C4-2B (cell line): Measurements from ENCODE around the gene LRP1B.

Source experiments
- H3K27ac ChIP-seq: fragments of 450-650 bp; 2 replicates; pipeline ENCODE4 v1.5.1; 2017
- CTCF ChIP-seq: fragments of 450-650 bp; conservative IDR thresholded peaks from 2 replicates; pipeline ENCODE4 v1.5.1; 2017; ENCODE audit warnings: mild to moderate bottlenecking
- ZFX ChIP-seq: fragments of 450-650 bp; IDR thresholded peaks from 2 replicates; pipeline ENCODE4 v1.6.1; 2017

The LRP1B gene

GRCh38 chr2:142136571-142136970, 5.8 kb upstream of the LRP1B start:
- no peak for TF ChIP-seq CTCF
- no peak for TF ChIP-seq ZFX
- H3K27ac ChIP-seq, result no peak overlapping the region

DNA sequence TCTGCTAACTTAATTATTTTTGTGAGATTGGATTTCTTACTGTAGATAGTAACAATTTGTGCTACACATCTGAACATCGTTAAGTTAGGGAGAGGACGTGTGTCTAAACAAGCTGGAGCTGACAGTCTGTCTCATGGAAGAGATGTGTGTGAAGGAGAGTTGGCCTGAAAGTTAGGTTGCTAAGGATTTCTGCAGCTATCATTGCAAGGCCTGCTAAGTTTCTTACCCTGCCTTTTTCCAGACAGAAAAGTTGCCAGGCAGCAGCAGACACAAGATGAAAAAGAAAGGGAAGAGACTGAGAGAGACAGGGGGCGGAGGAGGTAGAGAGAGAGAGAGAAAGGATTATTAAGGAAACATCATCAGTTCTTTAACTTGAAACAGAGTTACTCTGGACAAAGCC, 4.1 kb upstream of the LRP1B start:
- TF ChIP-seq CTCF (no peak), ZFX (no peak)
- no peak overlapping the region for H3K27ac ChIP-seq

GRCh38 chr2:142130111-142131009, 456 bp downstream of the LRP1B start:
- H3K27ac ChIP-seq, result no peak overlapping the region
- TF ChIP-seq ZFX, result no peak
- no peak for TF ChIP-seq CTCF

DNA sequence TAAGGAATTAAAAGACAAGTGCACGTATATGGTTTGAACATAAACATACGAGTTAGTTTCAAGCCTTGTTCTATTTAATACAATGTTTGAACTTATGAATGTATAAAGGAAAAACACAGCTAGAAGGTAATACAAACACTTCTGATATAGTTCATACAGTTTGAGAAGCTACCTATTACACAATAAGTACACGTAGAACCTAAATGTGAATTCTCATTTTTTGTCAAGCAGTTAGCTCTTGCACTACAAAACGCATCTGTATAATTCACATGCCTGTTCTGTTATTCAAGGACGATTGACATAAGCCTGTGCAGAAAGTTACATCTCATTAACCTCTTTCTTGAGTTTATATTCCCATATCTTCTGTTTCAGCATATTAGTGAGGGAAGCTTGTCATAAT, 2.7 kb downstream of the LRP1B start:
- H3K27ac ChIP-seq, result no peak overlapping the region
- no peak for TF ChIP-seq CTCF
- no peak for TF ChIP-seq ZFX

DNA sequence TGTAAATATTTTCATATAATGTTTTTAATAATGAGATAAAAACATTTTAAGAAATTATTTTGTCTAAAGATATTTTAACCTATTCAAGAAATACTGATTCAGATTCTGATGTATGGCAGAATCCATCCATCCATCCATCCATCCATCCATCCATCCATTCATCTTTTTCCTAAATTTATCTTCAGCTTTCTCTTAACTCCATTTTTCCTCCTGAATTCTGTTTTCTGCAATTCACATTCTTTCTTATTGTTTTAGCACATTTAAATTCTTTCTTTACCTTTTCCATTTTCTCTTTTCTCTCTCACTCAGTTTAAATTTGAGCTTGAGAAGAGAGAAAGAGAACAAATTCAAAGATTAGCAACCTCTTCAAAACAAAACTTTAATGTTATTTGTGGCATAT, 3.6 kb downstream of the LRP1B start:
- H3K27ac ChIP-seq, result no peak overlapping the region
- no peak for TF ChIP-seq ZFX
- no peak for TF ChIP-seq CTCF

DNA sequence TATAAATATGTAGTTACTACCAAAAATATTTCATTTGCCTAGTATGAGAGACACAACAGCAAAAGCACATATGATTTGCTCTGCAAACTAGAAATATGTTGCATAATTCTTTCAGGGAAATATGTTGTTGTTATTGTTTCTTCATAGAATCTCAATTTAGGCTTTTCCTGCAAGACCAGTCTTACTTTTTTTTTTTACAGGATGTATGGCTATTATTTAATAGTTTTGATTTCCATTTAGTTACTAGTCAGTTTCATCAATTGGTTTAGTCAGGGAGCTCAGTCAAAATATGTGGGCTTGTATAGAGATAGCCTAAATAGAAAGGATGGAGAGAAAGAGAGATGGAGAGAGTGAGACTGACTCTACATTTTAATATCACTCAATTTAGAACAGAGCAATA, 6.1 kb downstream of the LRP1B start:
- no peak overlapping the region for H3K27ac ChIP-seq
- TF ChIP-seq CTCF, result no peak
- no peak for TF ChIP-seq ZFX

GRCh38 chr2:142119347-142119746, 11.5 kb downstream of the LRP1B start:
- no peak overlapping the region for H3K27ac ChIP-seq
- TF ChIP-seq ZFX (no peak), CTCF (no peak)
